ENCODE measurements around the gene SYNRG. TPM values are rescaled to one million over a fixed set of nuclear protein-coding genes. Genes with fewer than 3 reads are reported as not detected.

Gene SYNRG
- total and polyA plus RNA-seq, 2 of the 13 experiments (the other 11 are each of a cell fraction or from before 2014, with no cell fraction given) = 7.3 to 8.7 TPM

DNA sequence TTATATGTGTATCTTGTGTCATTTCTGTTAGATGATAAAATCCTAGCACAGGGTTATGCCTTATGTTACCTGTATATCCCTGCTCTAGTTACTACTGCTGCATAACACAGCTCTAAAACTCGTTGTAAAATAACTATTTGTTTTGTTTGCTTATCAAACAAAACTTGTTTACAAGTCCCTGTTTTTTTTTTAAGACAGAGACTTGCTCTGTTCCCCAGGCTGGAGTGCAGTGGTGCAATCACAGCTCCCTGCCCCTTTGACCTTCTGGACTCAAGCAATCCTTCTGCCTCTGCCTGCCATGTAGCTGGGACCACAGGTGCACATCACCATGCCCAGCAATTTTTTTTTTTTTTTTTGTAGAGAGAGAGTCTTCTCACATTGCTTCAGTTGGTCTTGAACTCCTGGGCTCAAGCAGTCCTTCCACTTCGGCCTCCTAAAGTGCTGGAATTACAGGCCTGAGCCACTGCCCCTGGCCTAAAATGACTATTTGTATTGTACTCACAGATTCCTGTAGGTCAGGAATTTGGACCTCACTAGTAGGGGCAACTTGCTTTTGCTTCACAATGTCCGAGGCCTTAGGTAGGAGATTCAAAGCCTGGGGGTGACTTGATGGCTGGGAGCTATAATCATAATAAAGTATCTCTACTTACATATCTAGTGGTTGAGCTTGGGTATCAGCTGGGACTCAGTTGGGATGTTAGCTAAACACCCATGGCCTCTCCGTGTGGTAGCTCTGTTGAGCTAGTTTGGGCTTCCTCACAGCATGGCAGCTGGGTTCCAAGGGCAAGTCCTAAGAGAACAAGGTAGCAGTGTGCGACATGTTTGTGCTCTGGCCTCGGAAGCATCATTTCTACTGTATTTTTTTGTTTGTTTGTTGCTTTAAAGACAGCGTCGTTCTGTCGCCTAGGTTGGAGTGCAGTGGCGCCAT is 106.9 kb downstream of the SYNRG start (continued):
- TF ChIP-seq THAP11 (CRISPR knock-in tag; IDR thresholded peaks at IDR 0.05) (peak; percentile 63), KAT8 (CRISPR knock-in tag; IDR thresholded peaks at IDR 0.05) (peak; percentile 67; the same call in 1 of the 2 replicates), MTF1 (CRISPR knock-in tag; IDR thresholded peaks at IDR 0.05) (no peak), GLI4 (CRISPR knock-in tag; IDR thresholded peaks at IDR 0.05; ENCODE audit: borderline replicate concordance) (no peak), DBP (CRISPR knock-in tag; IDR thresholded peaks at IDR 0.05; ENCODE audit: not compliant biosample characterization) (no peak), MIER2 (CRISPR knock-in tag; IDR thresholded peaks at IDR 0.05) (peak; percentile 43; the same call in 1 of the 2 replicates), MXI1 (IDR thresholded peaks at IDR 0.05; ENCODE audit: borderline replicate concordance, low read depth, low read length) (no peak), ZNF264 (CRISPR knock-in tag; IDR thresholded peaks at IDR 0.05) (peak; percentile 71; the same call in 1 of the 2 replicates), USF2 (IDR thresholded peaks at IDR 0.05; ENCODE audit: low read depth, low read length) (no peak), USF2 (CRISPR knock-in tag; IDR thresholded peaks at IDR 0.05; ENCODE audit: borderline replicate concordance) (no peak), LCORL (IDR thresholded peaks at IDR 0.05) (peak; percentile 53), LCORL (CRISPR knock-in tag; IDR thresholded peaks at IDR 0.05) (peak; percentile 73; the same call in 1 of the 2 replicates), SMC3 (IDR thresholded peaks at IDR 0.05; ENCODE audit: low read length) (no peak; the same call in 1 of the 2 replicates), FOXA3 (CRISPR knock-in tag; IDR thresholded peaks at IDR 0.05) (peak; percentile 95), FOXP1 (IDR thresholded peaks at IDR 0.05) (peak; percentile 96), FOXP1 (CRISPR knock-in tag; IDR thresholded peaks at IDR 0.05) (peak; percentile 97), ZNF704 (CRISPR knock-in tag; IDR thresholded peaks at IDR 0.05; ENCODE audit: borderline replicate concordance) (no peak), ZNF788 (CRISPR knock-in tag; IDR thresholded peaks at IDR 0.05; ENCODE audit: borderline replicate concordance) (no peak)
- TF ChIP-seq, protein P1, sequence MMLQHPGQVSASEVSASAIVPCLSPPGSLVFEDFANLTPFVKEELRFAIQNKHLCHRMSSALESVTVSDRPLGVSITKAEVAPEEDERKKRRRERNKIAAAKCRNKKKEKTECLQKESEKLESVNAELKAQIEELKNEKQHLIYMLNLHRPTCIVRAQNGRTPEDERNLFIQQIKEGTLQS (CRISPR knock-in tag; IDR thresholded peaks at IDR 0.05) = 0 out of 2 replicates have a peak, but pooled peaks have one; percentile 14
- TF ChIP-seq, protein P2, sequence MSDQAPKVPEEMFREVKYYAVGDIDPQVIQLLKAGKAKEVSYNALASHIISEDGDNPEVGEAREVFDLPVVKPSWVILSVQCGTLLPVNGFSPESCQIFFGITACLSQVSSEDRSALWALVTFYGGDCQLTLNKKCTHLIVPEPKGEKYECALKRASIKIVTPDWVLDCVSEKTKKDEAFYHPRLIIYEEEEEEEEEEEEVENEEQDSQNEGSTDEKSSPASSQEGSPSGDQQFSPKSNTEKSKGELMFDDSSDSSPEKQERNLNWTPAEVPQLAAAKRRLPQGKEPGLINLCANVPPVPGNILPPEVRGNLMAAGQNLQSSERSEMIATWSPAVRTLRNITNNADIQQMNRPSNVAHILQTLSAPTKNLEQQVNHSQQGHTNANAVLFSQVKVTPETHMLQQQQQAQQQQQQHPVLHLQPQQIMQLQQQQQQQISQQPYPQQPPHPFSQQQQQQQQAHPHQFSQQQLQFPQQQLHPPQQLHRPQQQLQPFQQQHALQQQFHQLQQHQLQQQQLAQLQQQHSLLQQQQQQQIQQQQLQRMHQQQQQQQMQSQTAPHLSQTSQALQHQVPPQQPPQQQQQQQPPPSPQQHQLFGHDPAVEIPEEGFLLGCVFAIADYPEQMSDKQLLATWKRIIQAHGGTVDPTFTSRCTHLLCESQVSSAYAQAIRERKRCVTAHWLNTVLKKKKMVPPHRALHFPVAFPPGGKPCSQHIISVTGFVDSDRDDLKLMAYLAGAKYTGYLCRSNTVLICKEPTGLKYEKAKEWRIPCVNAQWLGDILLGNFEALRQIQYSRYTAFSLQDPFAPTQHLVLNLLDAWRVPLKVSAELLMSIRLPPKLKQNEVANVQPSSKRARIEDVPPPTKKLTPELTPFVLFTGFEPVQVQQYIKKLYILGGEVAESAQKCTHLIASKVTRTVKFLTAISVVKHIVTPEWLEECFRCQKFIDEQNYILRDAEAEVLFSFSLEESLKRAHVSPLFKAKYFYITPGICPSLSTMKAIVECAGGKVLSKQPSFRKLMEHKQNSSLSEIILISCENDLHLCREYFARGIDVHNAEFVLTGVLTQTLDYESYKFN (CRISPR knock-in tag; conservative IDR thresholded peaks at IDR 0.05) = peak; percentile 96
- TF ChIP-seq, protein P3, sequence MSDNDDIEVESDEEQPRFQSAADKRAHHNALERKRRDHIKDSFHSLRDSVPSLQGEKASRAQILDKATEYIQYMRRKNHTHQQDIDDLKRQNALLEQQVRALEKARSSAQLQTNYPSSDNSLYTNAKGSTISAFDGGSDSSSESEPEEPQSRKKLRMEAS (IDR thresholded peaks at IDR 0.05) = peak; percentile 32; the same call in 1 of the 2 replicates

Measured in HepG2 (cell line).